ENCODE data around the gene MPO. TPM values are rescaled to one million over a fixed set of nuclear protein-coding genes. Genes with fewer than 3 reads are reported as not detected.
A peak's percentile ranks its signal among the peaks of the same experiment; 100 is the strongest.

Gene MPO
- total RNA-seq, 2 donors from 2014 or later: not detected

DNA sequence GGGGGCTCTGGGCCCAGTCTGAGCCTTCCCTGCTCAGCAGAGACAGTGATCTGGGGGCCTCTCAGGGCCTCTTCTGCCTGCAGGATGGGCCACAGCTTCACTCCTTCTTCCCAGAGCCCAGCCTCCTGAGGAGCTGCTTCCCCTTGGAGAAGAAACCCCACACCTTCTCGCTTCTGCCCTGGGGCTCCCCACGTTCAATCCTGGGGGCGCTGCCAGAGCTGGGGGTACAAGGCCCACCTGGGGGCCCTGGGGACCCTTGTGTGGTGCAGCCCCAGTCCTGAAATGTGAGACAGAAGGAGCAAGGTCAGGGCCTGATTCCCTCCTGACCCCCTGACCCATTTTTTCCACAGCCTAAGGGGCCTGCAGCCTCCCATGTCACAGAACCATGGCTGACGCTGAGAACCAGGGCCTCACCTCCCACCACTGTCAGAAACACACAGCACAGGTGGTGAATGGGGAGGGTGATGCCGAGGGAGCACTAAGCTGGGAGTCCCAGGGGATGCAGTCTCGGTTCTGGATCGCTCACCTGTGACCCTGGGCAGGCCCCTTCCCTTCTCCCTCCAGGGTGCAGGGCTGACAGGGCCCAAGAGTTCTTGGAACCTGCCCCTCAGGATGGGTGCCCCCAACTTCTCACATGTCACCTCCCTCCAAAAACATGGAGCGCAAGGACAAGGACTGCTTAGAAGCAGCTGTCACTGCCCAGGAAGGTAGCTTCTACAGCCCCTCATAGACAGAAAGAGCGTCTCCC is 21.6 kb upstream of the MPO start:
- ATAC-seq: no peak
- Mint-ChIP-seq H3K27ac (peak overlapping the region in 1 of 2 donors; percentile 10), H3K9me3 (no peaks in the 10 kb centered on the region), H3K36me3 (peaks cover 0 to 2% of the 10 kb centered on the region in 2 donors)
- peak in 1 of 2 donors; percentile 48 for DNase-seq (ENCODE audit: low spot score in 2 of 2)

DNA sequence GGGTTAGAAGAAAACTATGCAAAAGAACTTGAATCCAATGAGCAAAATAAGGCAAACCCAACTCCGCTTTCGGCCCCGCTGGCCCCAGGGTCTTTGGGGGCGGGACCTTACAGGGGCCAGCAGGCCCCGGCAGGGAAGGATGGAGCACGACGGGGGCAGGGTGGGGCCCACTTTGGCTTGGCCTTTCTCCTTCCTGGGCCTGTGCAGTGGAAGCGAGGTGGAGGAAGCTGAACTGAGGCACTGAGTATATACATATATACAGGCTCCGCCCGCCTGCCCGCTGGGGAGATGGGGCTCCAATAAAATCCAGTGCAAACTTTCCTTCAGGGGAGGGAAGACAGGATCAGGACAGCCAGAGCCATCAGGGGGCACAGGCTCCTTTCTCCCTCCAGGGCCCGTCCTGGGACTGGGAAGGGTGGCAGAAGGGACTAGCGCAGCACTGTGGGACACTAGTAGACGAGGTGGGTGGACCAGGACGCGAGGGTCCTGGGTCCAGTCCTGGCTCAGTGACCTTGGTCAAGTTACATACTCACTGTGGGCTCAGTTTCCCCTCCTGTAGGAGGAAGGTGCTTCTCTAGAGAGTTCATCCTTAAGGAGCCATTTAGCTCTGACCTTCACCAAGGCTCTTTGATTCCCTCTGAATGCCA is 20.9 kb upstream of the MPO start:
- DNase-seq (ENCODE audit: low spot score in 2 of 2): peak in 1 of 2 donors; percentile 51

DNA sequence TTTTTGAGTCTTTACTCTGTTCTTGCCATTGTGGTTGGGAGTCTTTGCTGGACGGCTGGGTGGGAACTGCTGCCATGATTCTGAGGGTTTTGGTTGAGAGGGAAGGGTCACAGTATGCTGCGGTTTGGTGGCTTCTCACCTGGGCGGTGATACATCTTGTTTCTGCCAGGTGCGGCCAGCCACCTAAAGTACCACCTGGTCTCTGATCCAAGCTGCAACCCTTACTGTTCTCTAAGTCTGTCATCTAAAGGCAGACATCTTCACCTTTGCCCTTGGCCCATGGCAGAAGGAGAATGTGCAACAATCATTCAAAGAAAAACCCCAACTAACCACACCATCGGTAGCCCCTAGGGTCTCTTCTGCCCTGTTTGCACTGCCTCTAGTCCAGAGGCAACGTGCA is 19.6 kb upstream of the MPO start:
- no peak overlapping the region for H3K27ac Mint-ChIP-seq
- peak in 1 of 2 donors; percentile 13 for DNase-seq (ENCODE audit: low spot score in 2 of 2)
- H3K36me3 Mint-ChIP-seq: no peaks in the 10 kb centered on the region
- ATAC-seq: no peak
- no peaks in the 10 kb centered on the region for H3K9me3 Mint-ChIP-seq

More for the DNA sequence above, 20.9 kb upstream of the MPO start:
- no peak overlapping the region for H3K27ac Mint-ChIP-seq
- H3K9me3 Mint-ChIP-seq: no peaks in the 10 kb centered on the region
- no peak for ATAC-seq
- H3K36me3 Mint-ChIP-seq: no peaks in the 10 kb centered on the region

DNA sequence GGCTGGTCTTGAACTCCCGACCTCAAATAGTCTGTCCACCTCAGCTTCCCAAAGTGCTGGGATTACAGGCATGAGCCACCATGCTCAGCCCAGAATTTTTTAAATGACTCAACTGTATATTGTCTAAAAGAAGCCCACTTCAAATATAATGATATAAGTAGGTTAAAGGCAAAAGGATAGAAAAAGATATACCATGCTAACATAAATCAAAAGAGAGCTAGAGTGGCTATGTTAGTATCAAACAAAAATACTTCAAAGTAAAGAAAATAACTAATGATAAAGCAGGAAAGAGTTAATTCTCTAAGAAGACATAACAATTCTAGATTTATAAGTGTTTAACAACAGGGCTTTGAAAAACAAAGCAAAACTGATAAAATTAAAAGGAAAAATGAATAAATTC is 13.3 kb upstream of the MPO start:
- DNase-seq (ENCODE audit: low spot score in 2 of 2): no peak
- H3K27ac Mint-ChIP-seq: no peak overlapping the region
- no peak for ATAC-seq
- H3K9me3 Mint-ChIP-seq: no peaks in the 10 kb centered on the region
- no peaks in the 10 kb centered on the region for H3K36me3 Mint-ChIP-seq

DNA sequence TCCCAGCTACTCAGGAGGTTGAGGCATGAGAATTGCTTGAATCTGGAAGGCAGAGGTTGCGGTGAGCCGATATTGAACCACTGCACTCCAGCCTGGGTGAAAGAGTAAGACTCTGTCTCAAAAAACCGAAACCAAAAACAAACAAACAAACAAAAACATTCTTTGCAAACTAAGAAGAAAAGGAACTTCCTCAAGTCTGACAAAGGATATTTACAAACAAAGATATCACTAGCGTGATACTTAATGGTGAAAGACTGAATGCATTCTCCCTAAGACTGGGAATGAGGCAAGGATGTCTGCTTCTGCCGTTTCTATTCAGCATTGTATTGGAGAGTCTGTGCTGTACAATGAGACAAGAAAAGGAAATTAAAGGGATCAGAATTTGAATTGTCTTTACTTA is 10.5 kb upstream of the MPO start:
- ATAC-seq: no peak
- no peak overlapping the region for H3K27ac Mint-ChIP-seq

DNA sequence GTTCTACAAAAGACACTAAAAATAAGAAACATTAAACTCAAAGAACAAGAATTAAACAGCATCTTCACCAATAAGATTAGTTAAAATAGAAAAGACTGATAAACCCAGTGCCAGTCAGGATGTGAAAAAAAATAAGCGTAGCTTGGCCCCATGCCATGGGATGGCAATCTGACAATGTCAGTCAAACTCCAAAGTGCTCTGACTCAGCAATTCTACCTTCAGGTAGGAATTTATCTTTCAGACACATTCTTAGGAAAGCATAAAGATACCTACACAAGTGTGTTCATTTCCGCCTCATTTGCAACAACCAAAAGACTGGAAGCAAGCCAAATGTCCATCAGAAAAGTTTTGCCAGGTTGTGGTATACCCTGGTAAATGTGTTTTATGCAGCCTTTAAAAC is 9.1 kb upstream of the MPO start:
- ATAC-seq (no peak), DNase-seq (ENCODE audit: low spot score in 2 of 2) (peak in 1 of 2 donors; percentile 3)
- H3K36me3 Mint-ChIP-seq: no peaks in the 10 kb centered on the region
- H3K9me3 Mint-ChIP-seq: no peaks in the 10 kb centered on the region
- no peak overlapping the region for H3K27ac Mint-ChIP-seq

More for the DNA sequence above, 10.5 kb upstream of the MPO start:
- no peaks in the 10 kb centered on the region for H3K9me3 Mint-ChIP-seq
- no peak for DNase-seq (ENCODE audit: low spot score in 2 of 2)
- no peaks in the 10 kb centered on the region for H3K36me3 Mint-ChIP-seq

DNA sequence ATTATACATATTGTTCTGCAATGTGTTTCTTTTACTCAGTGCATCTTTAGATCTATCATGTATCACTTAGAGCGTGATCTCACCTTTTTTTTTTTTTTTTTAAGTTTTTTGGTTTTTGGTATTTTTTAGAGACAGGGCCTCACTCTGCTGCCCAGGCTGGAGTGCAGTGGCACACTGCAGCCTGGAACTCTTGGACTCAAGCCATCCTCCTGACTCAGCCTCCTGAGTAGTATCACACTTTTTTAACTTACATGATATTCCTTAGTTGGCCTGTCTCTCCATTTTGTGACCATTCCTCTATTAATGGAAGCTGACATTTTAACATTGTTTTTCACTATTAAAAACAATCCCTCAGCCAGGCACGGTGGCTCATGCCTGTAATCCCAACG is 4.7 kb upstream of the MPO start:
- H3K9me3 Mint-ChIP-seq: no peaks in the 10 kb centered on the region
- no peaks in the 10 kb centered on the region for H3K36me3 Mint-ChIP-seq
- H3K27ac Mint-ChIP-seq: no peak overlapping the region
- DNase-seq (ENCODE audit: low spot score in 2 of 2) (no peak), ATAC-seq (no peak)

DNA sequence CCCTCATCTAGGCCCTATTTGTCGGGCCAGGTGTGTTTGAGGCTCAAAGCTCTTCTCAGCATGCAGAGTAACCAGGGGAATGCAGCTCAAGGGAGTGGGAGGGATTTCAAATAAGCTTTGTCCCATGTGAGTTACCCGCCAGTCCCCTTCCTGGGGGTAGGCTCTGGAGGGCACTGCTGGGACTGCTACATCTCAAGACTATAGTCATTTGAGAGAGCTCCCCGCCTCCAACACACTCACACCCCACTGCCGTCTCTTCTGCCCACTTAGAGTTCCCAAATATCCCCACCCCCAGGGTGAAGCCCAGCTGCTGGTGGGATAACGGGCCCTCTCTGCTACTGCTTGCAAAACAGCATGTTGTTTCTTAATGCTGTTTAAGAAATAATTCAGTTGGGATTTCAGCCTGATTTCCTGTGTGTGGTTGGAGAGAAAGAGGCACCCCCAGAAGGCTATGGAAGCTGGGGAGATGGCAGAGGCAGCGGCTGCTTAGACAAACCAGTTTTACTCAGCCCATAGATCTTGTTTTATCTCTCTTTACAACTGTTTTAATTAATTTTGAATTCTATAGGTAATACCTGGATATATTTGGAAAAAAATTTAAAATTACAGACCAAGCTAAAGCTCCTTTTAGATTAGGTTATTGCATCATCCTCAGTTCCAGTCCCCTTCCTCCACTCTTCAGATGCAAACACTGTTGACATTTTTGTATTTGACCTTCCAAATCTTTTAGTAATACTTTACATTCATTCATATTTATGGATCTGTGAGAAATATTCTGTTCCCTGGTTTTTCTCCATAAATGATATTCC is 4.1 kb upstream of the MPO start:
- H3K36me3 Mint-ChIP-seq: no peaks in the 10 kb centered on the region

DNA sequence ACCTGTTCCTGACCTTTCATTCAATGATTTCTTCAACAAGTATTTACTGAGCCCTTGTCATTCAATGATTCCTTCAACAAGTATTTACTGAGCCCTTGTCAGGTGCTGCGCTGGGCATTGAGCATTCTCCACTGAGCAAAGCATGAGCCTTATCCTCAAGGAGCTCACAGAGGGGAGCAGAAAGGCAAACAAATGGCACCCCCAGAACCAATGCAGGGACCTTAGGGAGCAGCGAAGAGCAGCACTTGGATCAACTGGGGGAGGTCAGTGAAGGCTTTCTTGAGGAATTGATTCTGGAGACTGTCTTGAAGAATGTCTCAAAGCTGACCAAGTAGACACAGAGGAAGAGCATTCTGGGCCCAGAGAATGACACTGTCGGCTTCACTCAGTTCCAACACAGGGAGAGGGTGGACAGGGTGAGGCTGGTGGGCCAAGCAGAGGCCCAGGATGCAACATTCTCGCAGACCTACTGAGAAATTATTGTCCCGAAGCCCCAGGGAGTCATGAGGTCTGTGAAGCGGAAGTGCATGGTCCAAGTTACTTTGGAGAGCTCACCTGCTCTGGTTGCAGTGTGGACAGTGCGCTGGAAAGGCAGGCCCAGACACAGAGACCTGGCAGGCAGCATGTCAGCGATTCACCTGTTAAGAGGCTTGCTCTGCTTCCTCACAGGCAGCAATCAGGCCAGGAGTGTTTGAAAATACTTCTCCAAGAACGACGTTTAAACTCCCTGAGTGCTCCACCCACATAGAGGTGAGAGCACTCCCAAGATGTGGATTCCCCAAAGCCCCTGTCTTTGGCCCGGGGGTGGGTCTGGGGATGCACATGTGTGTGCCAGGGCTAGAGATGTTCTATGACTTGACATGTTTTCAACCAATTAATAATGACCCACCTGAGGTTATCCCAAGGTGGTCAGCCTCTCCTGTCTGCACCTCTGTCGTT is 3.2 kb upstream of the MPO start:
- DNase-seq (ENCODE audit: low spot score in 2 of 2): no peak
- H3K9me3 Mint-ChIP-seq: no peaks in the 10 kb centered on the region
- ATAC-seq: no peak
- no peaks in the 10 kb centered on the region for H3K36me3 Mint-ChIP-seq
- H3K27ac Mint-ChIP-seq: peak overlapping the region in 1 of 2 donors; percentile 82

More for the DNA sequence above, 4.1 kb upstream of the MPO start:
- Mint-ChIP-seq H3K27ac (peak overlapping the region in 1 of 2 donors; percentile 51), H3K9me3 (no peaks in the 10 kb centered on the region)
- no peak for DNase-seq (ENCODE audit: low spot score in 2 of 2)
- ATAC-seq: no peak

DNA sequence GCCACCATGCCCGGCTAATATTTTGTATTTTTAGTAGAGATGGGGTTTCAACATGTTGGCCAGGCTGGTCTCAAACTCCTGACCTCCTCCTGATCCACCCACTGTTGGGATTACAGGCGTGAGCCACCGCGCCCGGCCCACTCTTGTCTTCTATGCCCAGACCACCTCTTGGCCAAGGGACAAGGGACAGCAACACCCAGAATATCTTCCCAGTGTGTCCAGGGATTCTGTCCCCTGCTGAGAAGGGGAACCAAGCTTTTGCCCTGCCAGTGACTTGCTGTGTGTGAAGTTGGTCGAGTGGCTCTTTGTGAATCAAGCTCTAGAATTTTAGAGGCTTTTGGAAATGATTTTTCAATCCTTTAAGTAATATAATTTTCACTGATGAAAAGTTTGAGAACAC is 1.7 kb upstream of the MPO start:
- H3K9me3 Mint-ChIP-seq: no peaks in the 10 kb centered on the region
- no peaks in the 10 kb centered on the region for H3K36me3 Mint-ChIP-seq
- H3K27ac Mint-ChIP-seq: no peak overlapping the region
- ATAC-seq: no peak
- no peak for DNase-seq (ENCODE audit: low spot score in 2 of 2)

DNA sequence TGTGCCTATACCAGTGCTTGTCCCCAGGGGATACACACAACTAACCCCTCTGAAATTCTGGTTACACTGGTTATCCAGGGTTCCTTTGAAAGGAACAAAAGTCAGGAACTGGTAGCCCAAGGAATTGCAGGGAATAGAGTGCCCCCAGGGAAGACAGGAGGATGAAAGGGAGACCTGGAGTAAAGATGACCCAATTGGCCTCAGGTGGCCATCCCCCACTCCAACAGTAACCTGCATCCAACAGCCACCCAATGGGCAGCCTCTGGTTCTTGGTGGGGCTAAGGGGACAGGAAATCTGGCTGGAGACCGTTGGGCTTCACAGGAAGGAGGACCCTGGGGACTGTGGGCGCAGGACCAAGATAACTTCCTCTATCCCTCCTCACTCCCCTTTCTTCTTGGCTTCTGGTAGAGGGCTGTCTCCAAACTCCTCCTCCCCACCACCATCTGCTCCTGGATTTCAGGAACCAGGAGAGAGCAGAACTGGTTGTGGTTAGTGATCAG is 826 bp upstream of the MPO start:
- no peak for DNase-seq (ENCODE audit: low spot score in 2 of 2)
- Mint-ChIP-seq H3K27ac (no peak overlapping the region), H3K9me3 (no peaks in the 10 kb centered on the region), H3K36me3 (no peaks in the 10 kb centered on the region)
- ATAC-seq: no peak

DNA sequence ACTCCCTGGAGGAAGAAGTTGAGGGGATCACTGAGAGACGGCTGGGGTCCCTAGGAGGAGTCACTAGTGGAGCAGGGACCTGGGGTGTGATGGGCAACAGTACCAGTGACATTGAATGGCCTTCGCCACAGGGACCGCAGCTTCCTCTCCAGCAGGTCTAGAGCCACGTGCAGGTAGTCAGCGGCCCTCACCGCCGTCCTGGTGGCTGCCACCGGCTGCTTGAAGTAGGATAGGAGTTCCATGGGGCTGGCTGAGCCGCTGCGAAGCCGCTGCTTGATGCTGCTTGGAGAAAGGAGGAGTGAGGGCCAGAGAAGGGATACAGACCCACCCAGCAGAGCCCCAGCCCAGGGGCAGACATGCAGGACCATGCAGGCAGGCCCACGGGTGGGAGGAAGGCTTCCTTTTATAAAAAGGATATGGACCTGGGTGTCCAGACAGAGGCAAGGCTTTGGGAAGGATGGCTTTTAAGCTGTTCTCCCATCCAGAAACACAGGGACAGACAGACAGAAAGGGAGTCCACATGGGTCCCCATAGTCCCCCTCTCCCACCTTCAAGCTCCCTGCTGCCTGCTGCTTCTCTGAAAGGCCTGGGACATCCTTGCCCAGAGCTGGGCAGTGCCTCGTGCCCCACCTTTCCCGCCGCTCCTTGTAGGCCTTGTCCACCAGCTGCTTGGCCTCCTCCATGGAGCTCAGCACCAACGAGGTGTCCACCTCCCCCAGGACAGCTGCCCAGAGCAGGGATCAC is 827 bp downstream of the MPO start:
- Mint-ChIP-seq H3K9me3 (no peaks in the 10 kb centered on the region), H3K36me3 (no peaks in the 10 kb centered on the region), H3K27ac (no peak overlapping the region)
- DNase-seq (ENCODE audit: low spot score in 2 of 2) (no peak), ATAC-seq (peak in 1 of 2 donors; percentile 33)

DNA sequence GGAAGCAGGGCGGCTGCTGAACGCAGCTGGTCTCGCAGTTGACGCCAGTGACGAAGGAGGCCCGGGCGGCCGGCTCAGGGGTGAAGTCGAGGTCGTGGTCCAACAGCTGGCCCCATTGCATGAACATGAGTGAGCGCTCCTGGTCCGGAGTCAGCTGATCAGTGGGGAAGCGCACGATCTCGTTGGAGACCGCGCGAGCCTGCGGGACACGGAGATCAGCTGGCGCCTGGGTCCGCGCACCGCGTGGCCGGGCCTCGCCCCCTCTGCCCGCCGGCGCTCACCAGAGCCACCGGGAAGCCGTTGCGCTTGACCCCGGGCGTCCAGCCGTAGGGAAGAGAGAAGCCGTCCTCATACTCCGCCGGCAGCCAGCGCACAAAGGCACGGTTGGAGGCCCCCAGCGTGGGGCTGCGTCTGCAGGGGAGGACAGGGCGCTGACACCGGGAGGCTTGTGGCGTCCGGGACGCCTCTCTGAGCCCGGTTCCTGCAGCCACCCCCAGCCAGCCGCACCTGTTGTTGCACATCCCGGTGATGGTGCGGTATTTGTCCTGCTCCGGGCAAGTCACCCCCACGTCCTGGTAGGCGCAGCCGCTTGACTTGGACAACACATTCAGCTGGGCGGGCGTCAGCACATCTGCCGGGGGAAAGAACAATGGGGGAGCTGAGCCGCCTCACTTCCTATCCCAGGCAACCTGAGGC is 1.6 kb downstream of the MPO start:
- Mint-ChIP-seq H3K9me3 (no peaks in the 10 kb centered on the region), H3K27ac (no peak overlapping the region), H3K36me3 (no peaks in the 10 kb centered on the region)
- ATAC-seq (no peak), DNase-seq (ENCODE audit: low spot score in 2 of 2) (no peak)

DNA sequence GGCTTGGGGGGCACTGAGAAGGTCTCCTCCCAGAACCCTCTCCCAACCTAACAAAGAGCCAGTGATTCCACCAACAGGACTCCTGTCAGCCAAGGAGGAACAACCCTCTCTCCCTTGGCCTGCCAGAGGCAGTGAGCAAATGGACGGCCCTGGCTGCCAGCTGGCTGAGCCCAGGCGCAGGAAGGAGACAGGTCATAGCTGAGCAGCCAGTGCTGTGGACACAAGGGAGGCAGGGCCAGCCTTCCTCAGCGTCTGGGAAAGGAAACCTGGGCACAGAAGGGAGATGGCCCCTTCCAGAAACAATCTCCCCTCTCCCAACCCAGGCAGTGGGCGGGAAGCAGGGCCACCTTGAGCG is 2.1 kb downstream of the MPO start:
- DNase-seq (ENCODE audit: low spot score in 2 of 2): no peak
- H3K27ac Mint-ChIP-seq: no peak overlapping the region

More for the DNA sequence above, 2.1 kb downstream of the MPO start:
- Mint-ChIP-seq H3K36me3 (no peaks in the 10 kb centered on the region), H3K9me3 (no peaks in the 10 kb centered on the region)
- ATAC-seq: no peak

All from activated naive CD4-positive, alpha-beta T cell treated with anti-CD3 and anti-CD28 coated beads, Interleukin-2, amount 50 U/mL, for 72 hours (primary cell).